HUDEP-2 (cell line): ENCODE results near the gene CAPZA1.

Experiments used
- DNase-seq, 76 experiments: peaks; one replicate each; lab custom pipeline; 2025; ENCODE audit not compliant: unreplicated experiment in 76 of 76; lab: John Stamatoyannopoulos, UW

CAPZA1 gene

GRCh38 chr1:112674986-112675727, 55.5 kb downstream of the CAPZA1 start:
- DNase-seq, result peak in 37 of 76 experiments; percentile 10 to 56 (median 40)

- DNase-seq, result no peak
Observed at GRCh38 chr1:112675728-112676381, 56.2 kb downstream of the CAPZA1 start.

GRCh38 chr1:112676543-112676942, 56.9 kb downstream of the CAPZA1 start:
- peak in 13 of 76 experiments; percentile 4 to 50 (median 12) for DNase-seq

GRCh38 chr1:112677501-112677900, 57.9 kb downstream of the CAPZA1 start:
- DNase-seq, result no peak

DNA sequence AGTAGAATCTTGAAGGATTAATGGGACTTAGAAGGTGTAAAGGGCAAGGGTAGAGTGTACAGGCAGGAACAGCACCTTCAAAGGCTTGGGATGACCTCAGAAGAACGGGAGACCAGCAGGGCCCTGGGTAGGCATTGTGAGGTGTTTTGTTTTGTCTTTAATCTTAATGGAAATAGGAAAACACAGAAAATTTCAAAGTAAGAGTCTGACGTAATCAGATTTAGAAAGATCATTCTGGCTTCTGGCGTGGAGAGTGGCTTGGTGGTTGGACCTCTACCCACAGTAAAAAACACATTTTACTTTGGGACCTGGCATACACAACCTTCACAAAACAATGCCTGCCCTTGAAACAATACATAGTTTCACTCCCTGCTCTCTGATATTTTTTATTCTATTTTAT, 59.0 kb downstream of the CAPZA1 start:
- no peak for DNase-seq

DNA sequence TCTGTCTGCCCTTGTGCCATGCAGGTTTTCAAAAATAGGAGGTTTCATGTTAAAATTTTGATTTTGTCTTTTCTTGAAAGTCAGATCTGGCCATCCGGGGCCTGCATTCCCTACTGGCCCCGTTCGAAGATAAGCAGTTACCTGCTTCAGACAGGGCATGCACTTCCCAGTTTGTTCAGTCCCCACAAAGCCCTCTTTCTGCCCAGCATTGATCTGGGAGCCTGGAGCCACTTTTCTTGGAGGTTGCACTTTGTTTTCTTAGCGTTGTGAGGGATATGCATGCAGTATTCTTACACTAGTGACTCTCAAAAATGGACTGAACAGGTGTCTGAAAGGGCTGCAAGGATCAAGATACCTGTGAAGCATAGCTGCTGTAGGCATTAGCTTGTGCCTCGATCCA, 66.3 kb downstream of the CAPZA1 start:
- no peak for DNase-seq

- no peak for DNase-seq
Observed at GRCh38 chr1:112686417-112686816, 66.8 kb downstream of the CAPZA1 start.

- DNase-seq, result no peak
Observed at GRCh38 chr1:112686835-112687234, 67.2 kb downstream of the CAPZA1 start.

DNA sequence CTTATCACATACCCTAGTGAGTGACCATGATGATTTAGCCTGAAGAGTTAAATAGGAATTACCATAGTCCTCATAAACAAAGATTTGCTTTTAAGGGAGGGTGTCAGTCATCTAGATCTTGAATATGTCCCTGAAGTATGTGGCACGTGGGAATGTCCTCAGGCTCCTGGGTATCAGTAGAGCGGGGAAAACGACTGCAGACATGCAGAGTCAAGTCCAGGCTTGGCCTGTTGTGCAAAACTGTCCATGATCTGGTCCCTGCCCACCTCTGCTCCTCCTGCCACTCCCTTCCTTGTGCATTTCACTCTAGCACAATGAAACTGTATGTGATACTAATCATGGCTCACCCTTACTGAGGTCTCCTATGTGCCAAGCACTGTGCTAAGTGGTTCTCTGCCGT, 67.7 kb downstream of the CAPZA1 start:
- no peak for DNase-seq

DNA sequence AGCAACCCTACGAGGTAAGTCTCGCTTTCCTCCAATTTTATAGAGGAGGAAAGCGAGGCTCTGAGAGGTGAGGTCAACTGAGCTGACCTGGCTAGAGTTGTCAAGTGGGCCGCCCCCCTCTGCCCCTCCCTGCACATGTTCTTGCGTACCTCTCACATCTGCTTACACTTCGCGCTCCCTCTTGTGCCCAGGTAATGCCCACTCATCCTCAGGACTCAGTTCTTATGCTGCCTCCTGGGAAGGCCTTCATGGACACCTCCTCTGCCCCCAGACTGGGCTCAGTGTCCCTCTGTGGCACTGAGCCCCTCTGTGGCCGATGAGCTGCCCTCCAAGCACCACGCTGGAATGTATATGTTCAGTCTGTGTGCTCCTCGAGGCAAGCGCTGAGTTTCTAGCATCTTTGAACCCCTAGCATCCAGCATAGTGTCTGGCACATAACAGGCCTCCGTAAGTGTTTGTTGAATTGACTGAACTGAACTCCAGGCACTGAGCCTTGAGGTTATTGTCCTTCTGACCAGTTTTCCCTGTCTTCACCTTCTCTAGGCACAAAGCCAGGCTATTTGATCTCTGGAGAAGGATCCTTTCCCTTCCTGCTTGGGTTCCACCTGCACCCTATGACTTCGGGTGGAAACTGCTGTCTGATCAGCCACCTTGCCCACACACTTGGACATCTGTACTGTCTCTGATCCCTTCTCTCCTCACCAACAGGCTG, 68.3 kb downstream of the CAPZA1 start:
- no peak for DNase-seq

DNA sequence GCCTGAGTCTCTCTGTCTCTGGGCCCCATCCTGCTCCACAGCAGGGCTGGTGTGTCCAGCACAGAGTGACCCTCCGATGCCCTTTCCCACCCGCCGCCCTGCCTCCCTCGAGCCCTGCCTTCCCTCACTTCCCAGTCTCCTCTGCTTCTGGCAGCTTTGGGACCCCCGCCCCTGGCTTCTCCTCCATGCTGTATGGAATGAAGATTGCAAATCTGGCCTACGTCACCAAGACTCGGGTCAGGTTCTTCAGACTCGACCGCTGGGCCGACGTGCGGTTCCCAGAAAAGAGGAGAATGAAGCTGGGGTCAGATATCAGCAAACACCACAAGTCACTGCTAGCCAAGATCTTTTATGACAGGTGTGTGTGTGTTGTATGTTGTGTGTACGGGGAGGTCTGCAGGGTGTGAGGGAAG, 69.2 kb downstream of the CAPZA1 start:
- DNase-seq, result no peak

DNA sequence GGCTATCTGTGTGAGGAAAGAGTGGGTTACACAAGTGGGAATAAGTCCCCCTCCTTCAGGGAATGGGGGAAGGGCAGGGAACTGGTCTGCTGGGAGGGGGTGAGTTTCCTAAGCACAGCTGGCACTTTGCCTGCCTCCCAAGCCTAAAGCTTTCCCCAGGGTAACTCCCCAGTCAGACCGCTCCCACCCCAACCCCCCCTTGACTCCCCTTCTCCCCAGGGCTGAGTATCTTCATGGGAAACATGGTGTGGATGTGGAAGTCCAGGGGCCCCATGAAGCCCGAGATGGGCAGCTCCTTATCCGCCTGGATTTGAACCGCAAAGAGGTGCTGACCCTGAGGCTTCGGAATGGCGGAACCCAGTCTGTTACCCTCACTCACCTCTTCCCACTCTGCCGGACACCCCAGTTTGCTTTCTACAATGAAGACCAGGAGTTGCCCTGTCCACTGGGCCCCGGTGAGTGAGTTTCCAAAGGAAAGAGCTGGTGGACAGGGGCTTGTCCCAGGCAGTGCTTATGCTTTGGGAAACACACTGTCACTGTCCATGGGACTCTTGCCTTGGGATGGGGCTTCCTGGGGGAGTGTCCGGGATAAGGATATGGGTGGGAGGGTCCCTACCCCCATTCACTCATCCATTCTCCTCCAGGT, 69.7 kb downstream of the CAPZA1 start:
- no peak for DNase-seq

DNA sequence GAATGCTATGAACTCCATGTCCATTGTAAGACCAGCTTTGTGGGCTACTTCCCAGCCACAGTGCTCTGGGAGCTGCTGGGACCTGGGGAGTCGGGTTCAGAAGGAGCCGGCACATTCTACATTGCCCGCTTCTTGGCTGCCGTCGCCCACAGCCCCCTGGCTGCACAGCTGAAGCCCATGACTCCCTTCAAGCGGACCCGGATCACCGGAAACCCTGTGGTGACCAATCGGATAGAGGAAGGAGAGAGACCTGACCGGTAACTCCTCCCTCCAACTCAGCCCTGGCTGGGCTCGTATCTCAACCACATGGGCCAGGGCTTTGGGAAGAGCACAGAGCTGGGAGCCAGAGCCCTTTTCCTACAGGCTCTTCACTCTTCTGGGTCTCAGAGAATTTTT, 70.2 kb downstream of the CAPZA1 start:
- DNase-seq, result no peak

GRCh38 chr1:112692681-112693080, 73.0 kb downstream of the CAPZA1 start:
- DNase-seq, result no peak

DNA sequence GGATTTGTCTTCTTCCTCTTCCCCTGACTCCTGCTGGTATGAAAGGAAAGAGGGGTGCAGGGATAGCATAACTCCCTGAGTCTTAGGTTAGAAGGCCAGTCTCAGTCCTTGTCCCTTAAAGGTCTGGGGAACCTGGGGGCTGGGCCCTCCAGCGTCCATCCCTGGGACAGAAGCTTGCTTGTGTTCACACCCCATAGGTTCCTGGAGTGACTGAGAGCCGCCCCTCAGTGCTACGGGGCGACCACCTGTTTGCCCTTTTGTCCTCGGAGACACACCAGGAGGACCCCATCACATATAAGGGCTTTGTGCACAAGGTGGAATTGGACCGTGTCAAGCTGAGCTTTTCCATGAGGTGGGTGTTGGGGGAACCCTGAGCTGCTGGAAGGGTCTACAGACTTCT, 74.2 kb downstream of the CAPZA1 start:
- DNase-seq, result no peak

GRCh38 chr1:112694363-112694929, 74.8 kb downstream of the CAPZA1 start:
- no peak for DNase-seq

DNA sequence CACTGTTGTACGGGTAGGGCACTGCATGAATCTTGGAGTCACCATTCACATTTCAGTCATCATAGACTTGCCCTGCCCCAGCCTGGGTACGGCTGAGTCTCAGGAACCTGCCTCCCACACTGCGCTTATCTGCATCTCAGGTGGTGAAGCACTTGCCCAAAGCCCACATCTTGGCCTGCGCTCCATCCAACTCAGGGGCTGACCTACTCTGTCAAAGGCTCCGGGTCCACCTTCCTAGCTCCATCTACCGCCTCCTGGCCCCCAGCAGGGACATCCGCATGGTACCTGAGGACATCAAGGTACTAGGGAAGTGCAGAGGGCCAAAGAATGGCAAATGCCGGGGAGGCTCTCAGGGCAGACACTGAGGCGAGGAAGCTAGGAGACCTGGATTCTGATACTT, 75.6 kb downstream of the CAPZA1 start:
- no peak for DNase-seq

- DNase-seq, result peak in 17 of 76 experiments; percentile 10 to 49 (median 22)
Observed at GRCh38 chr1:112696578-112697314, 77.1 kb downstream of the CAPZA1 start.

DNA sequence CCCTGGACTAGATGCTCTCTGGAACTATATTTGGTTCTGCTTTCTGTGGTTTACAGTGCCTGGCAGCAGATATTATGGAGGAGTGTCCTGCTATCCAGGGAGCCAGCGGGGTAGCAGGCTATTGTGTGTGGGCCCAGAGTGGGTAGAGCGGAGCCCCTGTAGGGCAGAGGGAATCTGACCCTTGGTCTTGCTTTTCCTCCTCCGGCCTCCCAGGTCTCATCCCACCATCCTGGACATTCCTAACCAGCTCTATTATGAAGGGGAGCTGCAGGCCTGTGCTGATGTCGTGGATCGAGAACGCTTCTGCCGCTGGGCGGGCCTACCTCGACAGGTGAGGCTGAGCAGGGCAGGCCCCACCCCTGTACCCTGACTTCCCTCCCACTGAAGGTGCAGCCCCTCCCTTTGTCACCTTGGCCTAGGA, 78.2 kb downstream of the CAPZA1 start:
- peak in 3 of 76 experiments; percentile 3 to 11 (median 7) for DNase-seq
